T-cell (primary cell): ENCODE data around the gene LRRK1. TPM values are rescaled to one million over a fixed set of nuclear protein-coding genes. Genes with fewer than 3 reads are reported as not detected.

Source experiments
- ATAC-seq, 4 experiments: fragments of 200-7000 bp in 3 of 4; fragments of 150-1000 bp in 1 of 4; cut with Tn5 transposase; replicated peaks in 1 of 4; 1 replicate in 3 of 4; 2 replicates in 1 of 4; pipeline ENCODE4 v1.10.0; 2021; ENCODE audit warnings: moderate library complexity in 3 of 4, mild to moderate bottlenecking in 2 of 4, moderate number of reproducible peaks in 1 of 4
- CTCF ChIA-PET, 2 donors: fragments of 300-600 bp; sonication (Branson Sonifier 250); formaldehyde crosslinking; loops; one replicate each; lab custom pipeline; 2022; ENCODE audit warnings: antibody characterized with exemption in 2 of 2; lab: Charles Lee
- POLR2A ChIA-PET, 2 donors: fragments of 300-600 bp; sonication (Branson Sonifier 250); formaldehyde crosslinking; loops; one replicate each; lab custom pipeline; 2022; ENCODE audit warnings: antibody characterized with exemption in 2 of 2; lab: Charles Lee
- DNase-seq, 35 experiments: peaks; one replicate each; pipeline versions ENCODE4 v3.0.0 to v3.0.0-alpha.2; 2013 to 2023
- H3K27ac ChIP-seq: one replicate; pipeline ENCODE4 v1.5.1; 2013; ENCODE audit warnings: low read length
- H3K27me3 ChIP-seq, 2 experiments: replicated peaks in 1 of 2; 1 replicate in 1 of 2; 2 replicates in 1 of 2; pipeline versions ENCODE4 v1.6.1 to v1.7.0; 2013; ENCODE audit warnings: low read length in 1 of 2, mixed read lengths in 1 of 2; ENCODE audit not compliant: control insufficient read depth in 2 of 2, insufficient read depth in 2 of 2; ENCODE audit errors: extremely low read depth in 1 of 2
- H3K36me3 ChIP-seq, 2 donors: 1 replicate in 1 of 2; 2 replicates in 1 of 2; pipeline versions ENCODE4 v1.6.1 to v1.7.0; 2013; ENCODE audit warnings: low read length in 1 of 2; ENCODE audit not compliant: control insufficient read depth in 2 of 2, insufficient read depth in 1 of 2; ENCODE audit errors: extremely low read depth in 1 of 2
- H3K4me1 ChIP-seq, 2 experiments: 1 replicate in 1 of 2; 2 replicates in 1 of 2; pipeline versions ENCODE4 v1.6.1 to v1.7.0; 2013; ENCODE audit warnings: low read length in 2 of 2, mixed read lengths in 1 of 2; ENCODE audit not compliant: insufficient read depth in 2 of 2, control insufficient read depth in 1 of 2; ENCODE audit errors: extremely low read depth in 1 of 2
- H3K4me3 ChIP-seq, 2 donors: 1 replicate in 1 of 2; 2 replicates in 1 of 2; pipeline versions ENCODE4 v1.5.1 to v1.7.0; 2013; ENCODE audit warnings: mild to moderate bottlenecking in 2 of 2, low read length in 1 of 2, moderate library complexity in 1 of 2; ENCODE audit not compliant: control insufficient read depth in 1 of 2; ENCODE audit errors: extremely low read depth in 1 of 2
- H3K9me3 ChIP-seq: 2 replicates; pipeline ENCODE4 v1.7.0; 2013
- H3K27ac Mint-ChIP-seq, 2 donors: one replicate each; pipeline ENCODE4 v1.8.0; 2020 to 2021; ENCODE audit warnings: mild to moderate bottlenecking in 2 of 2, mixed read lengths in 2 of 2
- H3K27me3 Mint-ChIP-seq, 2 donors: one replicate each; pipeline ENCODE4 v1.8.0; 2021 to 2022; ENCODE audit warnings: mixed read lengths in 2 of 2
- H3K36me3 Mint-ChIP-seq: one replicate; pipeline ENCODE4 v1.8.0; 2021; ENCODE audit warnings: mixed read lengths
- H3K4me1 Mint-ChIP-seq, 3 donors: one replicate each; pipeline ENCODE4 v1.8.0; 2020 to 2022; ENCODE audit warnings: mixed read lengths in 3 of 3, mild to moderate bottlenecking in 1 of 3
- H3K4me3 Mint-ChIP-seq, 3 donors: one replicate each; pipeline ENCODE4 v1.8.0; 2020 to 2022; ENCODE audit warnings: mild to moderate bottlenecking in 3 of 3, mixed read lengths in 3 of 3, moderate library complexity in 3 of 3
- H3K9me3 Mint-ChIP-seq, 3 donors: one replicate each; pipeline ENCODE4 v1.8.0; 2020 to 2022; ENCODE audit warnings: mixed read lengths in 3 of 3
- WGBS: methylation state at CpG from one replicate; pipeline ENCODE4 v1.1.5; 2013; ENCODE audit warnings: missing lambda C conversion rate; ENCODE audit not compliant: insufficient coverage; 5-methylcytosine and 5-hydroxymethylcytosine counted together
- total RNA-seq, 35 experiments: library from RNA in 6 of 35; stranded (reverse) in 6 of 35; fragments of 120-200 nt in 1 of 35; gene quantifications; one replicate each; pipeline versions ENCODE4 v1.2.1 to v1.2.4 and lab custom pipeline; 2013 to 2026

The LRRK1 gene
- total RNA-seq, 5 donors from 2014 or later (not counting 1 experiment from before 2014, with no cell fraction given), result 1.1 to 2.0 (median 1.7) TPM

GRCh38 chr15:101039461-101039860 lies 120.3 kb downstream of the LRRK1 start:
- ChIA-PET POLR2A (no interaction called here), CTCF (no interaction called here)
- 100% methylated on average over 3 of the region's 3 CpGs for WGBS
- Mint-ChIP-seq H3K27me3 (peaks cover 35 to 48% of the 10 kb centered on the region in 2 donors), H3K4me3 (no peak overlapping the region), H3K4me1 (no peaks in the 10 kb centered on the region), H3K36me3 (peaks cover 3% of the 10 kb centered on the region), H3K9me3 (peaks cover 11 to 34% (median 12%) of the 10 kb centered on the region in 3 donors), H3K27ac (no peak overlapping the region)
- Histone ChIP-seq H3K36me3 (no peaks in the 10 kb centered on the region), H3K27ac (no peak overlapping the region), H3K27me3 (peaks cover 0 to 34% of the 10 kb centered on the region in 2 experiments), H3K9me3 (no peaks in the 10 kb centered on the region), H3K4me3 (no peak overlapping the region), H3K4me1 (no peaks in the 10 kb centered on the region)
- ATAC-seq, result no peak
- DNase-seq, result no peak

GRCh38 chr15:101042320-101042719 lies 123.2 kb downstream of the LRRK1 start:
- H3K4me1 Mint-ChIP-seq, result no peaks in the 10 kb centered on the region
- WGBS, result 88% methylated on average over 4 of the region's 4 CpGs
- peaks cover 0 to 11% (median 2%) of the 10 kb centered on the region in 3 donors for H3K9me3 Mint-ChIP-seq
- H3K4me1 ChIP-seq, result no peaks in the 10 kb centered on the region
- no peak for ATAC-seq
- H3K36me3 Mint-ChIP-seq, result no peaks in the 10 kb centered on the region
- ChIA-PET POLR2A (no interaction called here), CTCF (no interaction called here)
- H3K4me3 Mint-ChIP-seq, result no peak overlapping the region
- no peaks in the 10 kb centered on the region for H3K36me3 ChIP-seq
- no peak overlapping the region for H3K27ac ChIP-seq
- peaks cover 0 to 42% of the 10 kb centered on the region in 2 experiments for H3K27me3 ChIP-seq
- no peak for DNase-seq
- H3K9me3 ChIP-seq, result no peaks in the 10 kb centered on the region
- H3K4me3 ChIP-seq, result no peak overlapping the region
- H3K27ac Mint-ChIP-seq, result no peak overlapping the region
- peaks cover 31 to 41% of the 10 kb centered on the region in 2 donors for H3K27me3 Mint-ChIP-seq

- ChIA-PET POLR2A (no interaction called here), CTCF (no interaction called here)
- Histone ChIP-seq H3K4me1 (no peaks in the 10 kb centered on the region), H3K27me3 (peaks cover 0 to 39% of the 10 kb centered on the region in 2 experiments), H3K27ac (no peak overlapping the region), H3K9me3 (no peaks in the 10 kb centered on the region), H3K4me3 (no peak overlapping the region), H3K36me3 (no peaks in the 10 kb centered on the region)
- WGBS, result 90% methylated on average over 4 of the region's 5 CpGs
- Mint-ChIP-seq H3K27ac (no peak overlapping the region), H3K4me1 (no peaks in the 10 kb centered on the region), H3K9me3 (peaks cover 0 to 11% (median 2%) of the 10 kb centered on the region in 3 donors), H3K27me3 (peaks cover 31 to 41% of the 10 kb centered on the region in 2 donors), H3K36me3 (no peaks in the 10 kb centered on the region), H3K4me3 (no peak overlapping the region)
- ATAC-seq (no peak), DNase-seq (peak in 2 of 35 experiments; percentile 7 to 14)
These were observed 123.9 kb downstream of the LRRK1 start for GRCh38 chr15:101043011-101043410.

DNA sequence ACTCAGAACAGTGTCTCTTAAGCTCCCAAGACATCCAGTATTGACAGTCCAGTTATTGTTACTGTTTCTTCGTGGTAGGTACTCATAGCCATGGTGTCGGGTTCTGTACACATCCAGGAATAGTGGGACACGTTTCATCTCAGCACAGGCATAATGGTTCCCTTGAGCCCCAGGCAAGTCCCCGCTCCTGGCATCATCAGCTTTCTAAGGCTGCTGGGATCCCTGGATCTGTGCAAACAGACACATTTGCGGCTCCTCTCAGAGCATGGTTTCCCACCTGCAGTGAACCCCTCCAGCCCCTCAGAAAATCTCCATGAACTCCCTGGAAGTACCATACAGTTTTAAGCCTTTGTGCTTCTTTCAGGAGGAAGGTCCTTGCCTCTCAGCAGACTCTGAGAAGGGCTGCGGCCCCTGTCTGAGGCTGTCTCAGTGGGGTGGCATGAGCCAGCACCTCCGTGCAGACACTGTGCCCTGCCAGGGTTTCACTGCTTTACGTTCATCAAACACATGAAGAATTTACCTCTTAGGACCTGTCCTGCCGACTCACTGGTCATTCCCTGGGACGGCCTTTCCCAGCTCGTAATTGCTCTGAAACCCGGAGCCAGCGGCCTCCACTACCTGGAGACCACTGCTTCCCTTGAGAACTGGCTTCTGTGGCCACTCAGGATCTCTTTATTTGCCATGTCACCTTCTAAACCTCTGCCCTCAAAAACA lies 124.9 kb downstream of the LRRK1 start:
- peak in 1 of 35 experiments; percentile 18 for DNase-seq
- peaks cover 0 to 39% of the 10 kb centered on the region in 2 experiments for H3K27me3 ChIP-seq
- H3K36me3 ChIP-seq, result no peaks in the 10 kb centered on the region
- H3K27ac ChIP-seq, result no peak overlapping the region
- Mint-ChIP-seq H3K27me3 (peaks cover 25 to 36% of the 10 kb centered on the region in 2 donors), H3K4me1 (no peaks in the 10 kb centered on the region), H3K4me3 (no peak overlapping the region), H3K27ac (no peak overlapping the region), H3K36me3 (no peaks in the 10 kb centered on the region), H3K9me3 (peaks cover 0 to 6% (median 2%) of the 10 kb centered on the region in 3 donors)
- no peaks in the 10 kb centered on the region for H3K9me3 ChIP-seq
- ChIA-PET POLR2A (no interaction called here), CTCF (no interaction called here)
- no peak overlapping the region for H3K4me3 ChIP-seq
- no peaks in the 10 kb centered on the region for H3K4me1 ChIP-seq
- no peak for ATAC-seq
- 84% methylated on average over 13 of the region's 13 CpGs for WGBS

DNA sequence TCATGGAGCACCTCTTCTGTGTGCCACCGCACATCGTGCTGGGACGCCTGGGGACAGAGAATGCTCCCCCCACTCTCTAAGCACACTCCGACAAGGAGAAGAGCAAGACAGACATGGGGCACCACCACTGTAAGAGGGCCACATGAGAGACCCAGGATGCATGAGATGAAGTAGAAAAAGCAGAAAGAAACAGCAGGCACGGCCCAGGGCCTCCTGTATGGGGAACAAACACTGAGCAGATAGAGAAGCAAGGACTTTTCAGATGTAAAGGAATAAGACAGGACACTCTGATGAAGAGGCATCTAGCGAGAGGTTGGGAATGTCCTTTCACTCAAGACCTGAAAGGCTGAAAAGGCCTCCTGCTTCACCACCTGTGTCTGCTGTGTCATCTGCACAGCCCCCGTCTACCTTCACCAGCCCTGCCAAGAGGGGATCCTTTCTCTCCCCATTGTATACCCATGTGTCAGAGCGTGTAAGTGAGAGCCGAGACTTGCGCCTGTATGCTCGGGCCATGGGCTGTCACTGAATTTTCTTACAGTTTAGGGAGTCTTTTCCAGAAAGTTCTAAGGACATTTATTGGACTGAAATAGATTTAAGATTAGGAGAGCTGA lies 125.6 kb downstream of the LRRK1 start:
- no peak overlapping the region for H3K27ac ChIP-seq
- POLR2A ChIA-PET, result no interaction called here
- H3K36me3 ChIP-seq, result no peaks in the 10 kb centered on the region
- no peaks in the 10 kb centered on the region for H3K4me1 ChIP-seq
- 80% methylated on average over 9 of the region's 11 CpGs for WGBS
- Mint-ChIP-seq H3K4me3 (no peak overlapping the region), H3K4me1 (no peaks in the 10 kb centered on the region), H3K9me3 (peaks cover 0 to 6% (median 2%) of the 10 kb centered on the region in 3 donors), H3K27me3 (peaks cover 25 to 35% of the 10 kb centered on the region in 2 donors), H3K36me3 (no peaks in the 10 kb centered on the region), H3K27ac (no peak overlapping the region)
- H3K27me3 ChIP-seq, result peaks cover 0 to 40% of the 10 kb centered on the region in 2 experiments
- ATAC-seq, result no peak
- CTCF ChIA-PET, result no interaction called here
- peak in 1 of 35 experiments; percentile 5 for DNase-seq
- no peaks in the 10 kb centered on the region for H3K9me3 ChIP-seq
- no peak overlapping the region for H3K4me3 ChIP-seq

- POLR2A ChIA-PET, result no interaction called here
- DNase-seq, result peak in 1 of 35 experiments; percentile 2
These were observed 126.1 kb downstream of the LRRK1 start for GRCh38 chr15:101045236-101045646.

More at GRCh38 chr15:101045236-101045646, 126.1 kb downstream of the LRRK1 start:
- Mint-ChIP-seq H3K36me3 (no peaks in the 10 kb centered on the region), H3K9me3 (peaks cover 0 to 6% (median 2%) of the 10 kb centered on the region in 3 donors), H3K4me3 (no peak overlapping the region), H3K27me3 (peaks cover 25 to 33% of the 10 kb centered on the region in 2 donors), H3K4me1 (no peaks in the 10 kb centered on the region), H3K27ac (no peak overlapping the region)
- Histone ChIP-seq H3K4me3 (no peak overlapping the region), H3K27me3 (peaks cover 0 to 45% of the 10 kb centered on the region in 2 experiments), H3K4me1 (no peaks in the 10 kb centered on the region), H3K36me3 (no peaks in the 10 kb centered on the region), H3K9me3 (no peaks in the 10 kb centered on the region), H3K27ac (no peak overlapping the region)
- WGBS, result 90% methylated on average over 10 of the region's 14 CpGs
- no peak for ATAC-seq
- CTCF ChIA-PET, result no interaction called here
